ENCODE results near the gene CDH23.

GRCh38 chr10:71651428-71651827 lies 254.7 kb downstream of the CDH23 start:
- TF ChIP-seq CTCF (conservative IDR thresholded peaks at IDR 0.05; ENCODE audit: low read length) (no peak), EZH2phosphoT487 (IDR thresholded peaks at IDR 0.05; ENCODE audit: borderline replicate concordance) (no peak)

Measured in Loucy (cell line).